ENCODE results near the gene AVEN.

The AVEN gene

GRCh38 chr15:33955945-33956344 lies 83.1 kb downstream of the AVEN start:
- DNase-seq (ENCODE audit: low spot score), result no peak
- no peak for TF ChIP-seq CTCF (IDR thresholded peaks at IDR 0.05)
- Histone ChIP-seq H3K4me3 (no peak overlapping the region), H3K27ac (no peak overlapping the region)

- TF ChIP-seq CTCF (IDR thresholded peaks at IDR 0.05), result no peak
- H3K4me3 ChIP-seq, result no peak overlapping the region
Observed at GRCh38 chr15:33946152-33946551, 92.9 kb downstream of the AVEN start.

GRCh38 chr15:33941279-33942063 lies 97.5 kb downstream of the AVEN start:
- no peak for TF ChIP-seq CTCF (IDR thresholded peaks at IDR 0.05)
- H3K4me3 ChIP-seq, result no peak overlapping the region
- H3K27ac ChIP-seq, result no peak overlapping the region
- DNase-seq (ENCODE audit: low spot score), result no peak

More at GRCh38 chr15:33946152-33946551, 92.9 kb downstream of the AVEN start:
- H3K27ac ChIP-seq, result no peak overlapping the region
- DNase-seq (ENCODE audit: low spot score), result no peak

GRCh38 chr15:33934921-33935320 lies 104.1 kb downstream of the AVEN start:
- DNase-seq (ENCODE audit: low spot score), result no peak

GRCh38 chr15:33934396-33934795 lies 104.6 kb downstream of the AVEN start:
- Histone ChIP-seq H3K27ac (no peak overlapping the region), H3K4me3 (no peak overlapping the region)
- TF ChIP-seq CTCF (IDR thresholded peaks at IDR 0.05), result no peak
- DNase-seq (ENCODE audit: low spot score), result no peak

More at GRCh38 chr15:33934921-33935320, 104.1 kb downstream of the AVEN start:
- H3K4me3 ChIP-seq, result no peak overlapping the region
- no peak overlapping the region for H3K27ac ChIP-seq
- no peak for TF ChIP-seq CTCF (IDR thresholded peaks at IDR 0.05)

GRCh38 chr15:33932734-33933133 lies 106.3 kb downstream of the AVEN start:
- no peak for DNase-seq (ENCODE audit: low spot score)
- H3K27ac ChIP-seq, result no peak overlapping the region
- no peak for TF ChIP-seq CTCF (IDR thresholded peaks at IDR 0.05)
- H3K4me3 ChIP-seq, result no peak overlapping the region

GRCh38 chr15:33926260-33926659 lies 112.7 kb downstream of the AVEN start:
- TF ChIP-seq CTCF (IDR thresholded peaks at IDR 0.05), result no peak
- DNase-seq (ENCODE audit: low spot score), result no peak
- no peak overlapping the region for H3K27ac ChIP-seq
- H3K4me3 ChIP-seq, result no peak overlapping the region
